ENCODE results near the gene PTTG1IP. TPM values are rescaled to one million over a fixed set of nuclear protein-coding genes. Genes with fewer than 3 reads are reported as not detected.

Gene PTTG1IP
- total RNA-seq, 2 experiments from 2014 or later = 54.9 to 55.2 TPM

DNA sequence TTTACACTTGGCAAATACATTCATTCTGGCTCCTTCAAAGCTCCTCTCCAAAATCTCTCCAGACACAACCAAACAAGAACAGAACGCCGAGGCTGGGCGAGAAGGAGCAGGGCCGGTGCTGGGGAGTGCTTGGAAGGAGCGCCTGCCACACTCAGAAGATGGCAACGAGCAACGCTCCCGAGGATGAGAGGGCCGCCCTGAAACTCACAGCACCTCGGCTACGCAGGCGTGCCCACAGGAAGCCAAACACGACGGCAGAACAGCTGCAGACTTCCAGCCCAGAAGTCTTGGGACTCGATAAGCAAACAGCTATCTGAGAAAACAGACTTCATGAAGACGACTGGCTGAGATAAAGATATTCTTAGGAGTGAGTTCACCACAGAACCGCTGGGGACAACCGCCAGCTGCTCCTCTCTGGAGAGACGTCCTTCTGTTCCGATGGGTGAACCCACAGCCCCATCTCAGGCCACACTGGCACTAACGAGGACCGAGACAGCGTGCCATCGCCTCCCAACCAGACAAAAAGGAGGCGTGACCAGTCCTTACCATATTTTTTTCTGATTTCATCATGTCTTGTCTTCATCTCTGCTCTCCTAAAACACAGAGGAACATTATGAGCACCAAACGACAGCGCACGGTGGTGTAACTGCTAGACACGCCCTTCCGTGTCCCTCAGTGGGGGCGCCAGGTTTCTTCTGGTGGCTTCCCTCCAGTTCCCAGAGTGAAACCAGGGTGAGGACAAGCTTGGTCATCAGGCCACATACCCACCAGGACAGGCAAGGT, 18.6 kb downstream of the PTTG1IP start:
- Mint-ChIP-seq H3K27me3 (ENCODE audit: low read depth) (no peaks in the 10 kb centered on the region), H3K4me1 (ENCODE audit: low read depth) (peaks cover 28% of the 10 kb centered on the region), H3K4me3 (no peak overlapping the region), H3K9me3 (ENCODE audit: insufficient read depth) (no peaks in the 10 kb centered on the region), H3K36me3 (ENCODE audit: low read depth) (peaks cover 69% of the 10 kb centered on the region), H3K27ac (peak overlapping the region; percentile 58)
- ChIA-PET POLR2A (interaction anchor here (1.0 kb wide), 1 partner anchor 45 kb away, joined by 3 read pairs; no protein-coding TSS in a partner anchor), CTCF (interaction anchor here (1.6 kb wide), 1 partner anchor 8 kb away, joined by 5 read pairs; no protein-coding TSS in a partner anchor)
- peak; percentile 45 for ATAC-seq
- no peak for DNase-seq

DNA sequence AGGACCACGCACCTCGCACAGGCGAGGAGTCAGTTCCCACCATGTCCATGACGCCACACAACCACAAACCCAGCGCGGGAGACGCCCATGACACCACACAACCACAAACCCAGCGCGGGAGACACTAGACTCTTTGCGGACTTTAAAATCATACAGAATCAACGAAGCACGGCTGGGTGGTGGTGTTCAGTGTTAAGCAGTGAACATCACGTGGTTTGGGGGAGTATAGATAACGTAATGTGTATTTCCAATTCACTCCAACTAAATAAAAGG, 19.2 kb downstream of the PTTG1IP start:
- Mint-ChIP-seq H3K27ac (peak overlapping the region; percentile 58), H3K36me3 (ENCODE audit: low read depth) (peaks cover 70% of the 10 kb centered on the region), H3K27me3 (ENCODE audit: low read depth) (no peaks in the 10 kb centered on the region), H3K9me3 (ENCODE audit: insufficient read depth) (no peaks in the 10 kb centered on the region), H3K4me1 (ENCODE audit: low read depth) (peaks cover 28% of the 10 kb centered on the region), H3K4me3 (no peak overlapping the region)
- DNase-seq = no peak
- POLR2A ChIA-PET = interaction anchor here (1.0 kb wide), 1 partner anchor 44 kb away, joined by 3 read pairs; no protein-coding TSS in a partner anchor
- ATAC-seq = peak; percentile 29
- CTCF ChIA-PET = interaction anchor here (1.6 kb wide), 1 partner anchor 8 kb away, joined by 5 read pairs; no protein-coding TSS in a partner anchor

DNA sequence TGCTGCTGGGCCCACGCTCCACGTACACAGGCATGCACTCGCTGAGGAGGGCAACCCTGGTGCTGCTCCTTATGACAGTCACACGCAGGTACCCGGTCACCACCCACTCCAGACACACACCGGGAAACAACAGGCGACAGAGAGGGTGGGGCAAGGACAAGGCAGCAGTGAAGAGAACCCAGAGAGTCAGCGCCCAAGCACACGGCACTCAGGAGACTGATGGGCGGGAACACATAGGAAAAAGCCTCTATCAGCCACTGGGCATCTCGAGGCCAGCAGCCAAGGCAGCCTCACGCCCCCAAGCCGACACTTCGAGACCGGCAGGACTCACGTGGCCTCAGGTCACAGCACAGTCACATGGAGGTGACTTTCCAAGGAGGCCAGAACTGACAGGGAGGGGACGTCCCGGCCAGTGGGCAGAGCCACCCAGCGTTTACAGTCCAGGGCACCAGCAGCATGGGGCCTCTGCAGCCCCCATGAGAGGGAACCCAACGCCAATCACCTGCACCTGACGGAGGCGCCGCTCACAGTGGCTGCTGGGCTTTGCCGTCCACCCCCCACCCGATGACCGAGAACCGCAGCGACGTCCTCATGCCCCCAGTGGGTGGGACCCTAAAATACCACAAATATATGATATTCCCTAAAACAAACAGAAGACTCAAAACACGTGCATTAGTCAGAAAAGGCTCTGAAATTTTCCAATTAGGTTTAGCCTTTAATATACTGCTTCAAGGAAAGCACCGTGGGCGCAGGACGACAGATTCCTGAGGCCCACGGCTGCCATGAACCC, 19.7 kb downstream of the PTTG1IP start:
- peaks cover 66% of the 10 kb centered on the region for H3K36me3 Mint-ChIP-seq (ENCODE audit: low read depth)

DNA sequence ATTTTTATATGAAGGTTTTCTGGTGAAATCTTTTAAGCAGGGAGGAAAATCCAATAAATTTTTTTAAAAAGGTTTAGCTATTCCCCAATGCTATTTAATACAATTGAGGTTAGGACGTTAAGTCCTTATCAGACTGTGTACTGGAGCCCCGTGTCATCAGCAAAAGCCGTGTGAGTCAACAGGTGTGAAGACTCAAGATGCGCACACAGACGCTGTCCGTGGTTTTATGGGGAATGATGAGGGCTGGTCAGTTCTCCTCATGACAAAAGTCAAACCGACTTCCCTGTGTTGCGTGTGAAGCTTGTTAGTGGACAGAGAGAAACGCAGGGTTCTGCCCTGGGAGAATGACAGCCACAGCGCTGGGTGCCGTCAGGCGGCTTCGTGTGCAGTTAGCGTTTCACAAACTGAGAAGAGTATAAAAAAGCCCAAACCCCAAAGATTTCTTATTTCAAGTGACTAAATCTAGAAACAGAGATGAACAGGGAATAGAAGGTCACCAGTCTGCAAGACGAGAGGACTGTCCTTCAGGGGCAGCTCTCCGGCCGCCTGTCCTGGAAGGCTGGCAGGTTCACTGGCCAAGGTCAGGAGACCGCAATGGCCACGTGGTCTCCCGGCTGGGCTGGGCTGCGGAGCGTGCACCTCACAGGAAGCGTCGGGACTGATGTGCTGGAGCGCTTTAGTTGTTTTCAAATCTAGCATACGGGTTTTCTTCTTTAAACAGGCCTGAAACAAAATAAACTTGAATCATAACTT, 22.4 kb downstream of the PTTG1IP start:
- Mint-ChIP-seq H3K4me1 (ENCODE audit: low read depth) (peaks cover 36% of the 10 kb centered on the region), H3K36me3 (ENCODE audit: low read depth) (peaks cover 58% of the 10 kb centered on the region)

More for the DNA sequence above, 19.7 kb downstream of the PTTG1IP start:
- H3K4me1 Mint-ChIP-seq (ENCODE audit: low read depth) = peaks cover 28% of the 10 kb centered on the region
- H3K9me3 Mint-ChIP-seq (ENCODE audit: insufficient read depth) = no peaks in the 10 kb centered on the region
- no peak for ATAC-seq
- no peak for DNase-seq
- no peaks in the 10 kb centered on the region for H3K27me3 Mint-ChIP-seq (ENCODE audit: low read depth)
- peak overlapping the region; percentile 58 for H3K27ac Mint-ChIP-seq
- H3K4me3 Mint-ChIP-seq = no peak overlapping the region
- ChIA-PET POLR2A (no interaction called here), CTCF (no interaction called here)

DNA sequence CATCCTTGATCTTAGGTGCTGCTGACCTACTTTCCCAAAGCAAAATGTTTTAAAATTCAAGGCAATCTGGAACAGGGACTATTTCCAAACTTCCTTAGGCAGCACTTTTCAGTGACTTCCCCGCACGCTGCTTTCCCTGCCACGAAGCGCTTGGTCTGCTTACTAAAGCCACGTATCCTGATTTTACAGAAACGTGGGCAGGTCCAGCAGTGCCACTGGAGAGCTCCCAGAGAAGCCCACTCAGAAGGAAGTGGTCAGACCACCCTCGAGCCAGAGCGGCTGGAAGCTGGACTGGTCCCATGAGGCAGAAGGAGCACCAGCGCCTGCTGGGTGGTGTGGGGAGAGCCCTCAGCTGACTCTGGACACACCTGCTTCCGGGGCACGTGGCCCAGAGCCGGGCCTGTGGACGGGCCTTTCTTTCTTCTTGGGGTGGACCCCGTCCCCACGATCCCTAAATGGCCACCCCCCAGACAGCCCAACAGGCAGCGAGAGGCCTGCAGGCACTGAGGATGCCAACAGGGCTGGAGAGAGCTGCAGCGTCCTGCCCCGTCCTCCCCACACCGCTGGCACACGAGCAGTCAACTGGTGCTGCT, 23.2 kb downstream of the PTTG1IP start:
- no peak overlapping the region for H3K4me3 Mint-ChIP-seq
- CTCF ChIA-PET = no interaction called here
- H3K27ac Mint-ChIP-seq = no peak overlapping the region
- POLR2A ChIA-PET = interaction anchor here (1.0 kb wide), 1 partner anchor 22 kb away, joined by 3 read pairs; no protein-coding TSS in a partner anchor
- DNase-seq (no peak), ATAC-seq (no peak)
- peaks cover 42% of the 10 kb centered on the region for H3K4me1 Mint-ChIP-seq (ENCODE audit: low read depth)
- no peaks in the 10 kb centered on the region for H3K9me3 Mint-ChIP-seq (ENCODE audit: insufficient read depth)
- H3K36me3 Mint-ChIP-seq (ENCODE audit: low read depth) = peaks cover 52% of the 10 kb centered on the region
- no peaks in the 10 kb centered on the region for H3K27me3 Mint-ChIP-seq (ENCODE audit: low read depth)

More for the DNA sequence above, 22.4 kb downstream of the PTTG1IP start:
- H3K4me3 Mint-ChIP-seq = no peak overlapping the region
- POLR2A ChIA-PET = interaction anchor here (1.0 kb wide), 1 partner anchor 22 kb away, joined by 3 read pairs; no protein-coding TSS in a partner anchor
- no peak overlapping the region for H3K27ac Mint-ChIP-seq
- CTCF ChIA-PET = no interaction called here
- H3K9me3 Mint-ChIP-seq (ENCODE audit: insufficient read depth) = no peaks in the 10 kb centered on the region
- DNase-seq = no peak
- H3K27me3 Mint-ChIP-seq (ENCODE audit: low read depth) = no peaks in the 10 kb centered on the region
- ATAC-seq = no peak

DNA sequence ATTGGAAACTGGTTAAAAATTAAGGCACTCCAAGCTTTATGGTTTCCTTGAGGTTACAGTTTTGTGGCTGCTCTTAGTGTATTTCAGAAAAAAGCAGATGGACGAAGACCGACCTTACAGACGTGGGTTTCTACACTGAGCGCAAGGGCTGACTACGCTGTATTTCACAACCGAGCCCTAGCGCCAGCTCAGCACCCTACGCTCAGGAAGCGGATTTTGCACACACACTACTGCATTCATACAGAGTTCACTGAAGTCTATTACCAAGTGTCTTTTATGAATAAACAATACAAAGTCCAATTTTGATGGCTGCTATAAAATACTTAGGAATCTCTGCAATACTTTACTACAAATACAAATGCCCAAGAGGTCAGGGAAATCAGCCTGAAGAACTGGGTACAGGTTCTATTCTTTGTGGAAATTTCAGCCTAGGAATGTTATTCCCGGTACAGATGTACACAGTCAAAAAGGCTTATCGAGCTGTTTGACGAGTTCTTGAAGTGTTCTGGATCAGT, 23.8 kb downstream of the PTTG1IP start:
- no peak for DNase-seq
- Mint-ChIP-seq H3K36me3 (ENCODE audit: low read depth) (peaks cover 46% of the 10 kb centered on the region), H3K27me3 (ENCODE audit: low read depth) (no peaks in the 10 kb centered on the region), H3K4me3 (no peak overlapping the region), H3K9me3 (ENCODE audit: insufficient read depth) (no peaks in the 10 kb centered on the region), H3K27ac (no peak overlapping the region), H3K4me1 (ENCODE audit: low read depth) (peaks cover 39% of the 10 kb centered on the region)
- ATAC-seq = no peak
- ChIA-PET POLR2A (interaction anchor here (1.0 kb wide), 1 partner anchor 23 kb away, joined by 3 read pairs; no protein-coding TSS in a partner anchor), CTCF (no interaction called here)

DNA sequence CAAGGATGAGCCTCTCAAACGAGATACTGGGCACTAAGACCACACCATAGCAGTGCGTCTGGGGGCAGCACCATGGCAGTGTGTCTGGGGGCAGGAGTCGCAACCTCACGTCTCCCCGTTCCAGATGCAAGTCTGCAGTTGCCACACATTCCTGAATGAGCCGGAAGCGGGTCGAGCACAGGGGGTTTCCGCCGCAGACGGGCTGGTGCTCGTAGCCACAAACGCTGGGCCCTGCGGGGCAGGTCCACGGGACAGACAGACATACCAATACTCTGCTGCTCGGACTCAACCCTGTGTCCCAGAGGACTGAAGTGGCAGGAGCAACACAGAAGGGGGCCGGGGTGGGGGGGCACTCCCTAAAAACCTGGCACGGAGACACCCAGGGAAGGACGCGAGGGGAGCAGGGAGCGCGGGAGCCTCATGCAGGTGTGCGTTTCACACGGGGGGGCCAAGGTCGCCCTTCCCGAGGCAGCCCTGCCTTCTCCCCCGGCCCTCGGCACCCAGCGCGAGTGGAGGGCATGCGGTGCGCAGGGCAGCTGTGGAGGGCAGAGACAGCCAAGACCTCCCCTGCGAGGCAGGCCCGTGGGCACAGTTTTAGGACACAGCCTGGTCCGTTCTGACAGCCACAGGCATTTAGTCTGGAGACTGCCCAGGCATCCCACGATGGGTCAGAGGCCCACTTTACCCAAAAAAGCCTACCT, 24.5 kb downstream of the PTTG1IP start:
- no peak for ATAC-seq
- CTCF ChIA-PET = no interaction called here
- Mint-ChIP-seq H3K27ac (no peak overlapping the region), H3K4me1 (ENCODE audit: low read depth) (peaks cover 34% of the 10 kb centered on the region), H3K4me3 (no peak overlapping the region), H3K27me3 (ENCODE audit: low read depth) (no peaks in the 10 kb centered on the region), H3K36me3 (ENCODE audit: low read depth) (peaks cover 39% of the 10 kb centered on the region), H3K9me3 (ENCODE audit: insufficient read depth) (no peaks in the 10 kb centered on the region)
- POLR2A ChIA-PET = no interaction called here
- DNase-seq = no peak

DNA sequence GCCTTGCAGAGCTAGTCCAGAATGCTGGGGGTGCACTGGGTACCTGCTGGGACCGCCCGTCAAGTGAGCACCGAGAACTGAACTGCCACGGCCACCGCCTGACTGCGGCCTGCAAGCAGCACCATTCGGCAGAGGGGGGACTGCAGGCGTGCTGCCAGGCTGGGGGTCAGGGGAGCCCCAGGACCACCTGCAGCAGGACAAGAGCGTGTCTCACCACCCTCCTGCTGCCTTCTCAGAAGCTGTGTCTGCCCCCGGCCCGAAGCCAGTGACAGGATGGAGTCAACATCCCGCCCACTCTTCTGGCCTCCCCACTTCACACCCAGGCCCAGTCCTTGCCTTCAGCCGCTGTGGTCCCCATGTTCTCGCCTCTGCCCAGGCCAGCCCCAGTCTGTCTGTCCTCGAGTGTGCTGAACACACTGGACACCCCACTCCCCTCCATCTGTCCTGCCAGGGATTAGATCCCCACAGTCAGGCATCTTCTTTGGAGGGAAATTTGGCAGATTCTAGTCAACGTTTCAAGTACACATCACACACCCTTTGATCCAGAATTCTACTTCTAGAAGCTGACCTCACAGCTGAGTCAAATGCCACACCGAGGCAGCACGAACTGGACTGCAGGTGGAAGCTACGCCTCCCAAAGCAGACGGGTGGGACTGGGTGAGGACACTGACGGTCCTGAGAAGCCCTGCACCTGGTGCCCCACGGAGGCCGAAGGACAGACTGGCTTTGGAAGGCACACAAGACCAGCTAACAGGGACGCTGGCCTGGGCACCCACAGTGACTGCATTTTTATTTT, 26.0 kb downstream of the PTTG1IP start:
- ChIA-PET CTCF (interaction anchor here (1.1 kb wide), 1 partner anchor 36 kb away, joined by 3 read pairs; no protein-coding TSS in a partner anchor), POLR2A (no interaction called here)
- ATAC-seq = no peak
- no peak overlapping the region for H3K4me3 Mint-ChIP-seq
- H3K9me3 Mint-ChIP-seq (ENCODE audit: insufficient read depth) = no peaks in the 10 kb centered on the region
- no peaks in the 10 kb centered on the region for H3K27me3 Mint-ChIP-seq (ENCODE audit: low read depth)
- peaks cover 29% of the 10 kb centered on the region for H3K4me1 Mint-ChIP-seq (ENCODE audit: low read depth)
- peaks cover 27% of the 10 kb centered on the region for H3K36me3 Mint-ChIP-seq (ENCODE audit: low read depth)
- DNase-seq = no peak
- peak overlapping the region; percentile 66 for H3K27ac Mint-ChIP-seq

DNA sequence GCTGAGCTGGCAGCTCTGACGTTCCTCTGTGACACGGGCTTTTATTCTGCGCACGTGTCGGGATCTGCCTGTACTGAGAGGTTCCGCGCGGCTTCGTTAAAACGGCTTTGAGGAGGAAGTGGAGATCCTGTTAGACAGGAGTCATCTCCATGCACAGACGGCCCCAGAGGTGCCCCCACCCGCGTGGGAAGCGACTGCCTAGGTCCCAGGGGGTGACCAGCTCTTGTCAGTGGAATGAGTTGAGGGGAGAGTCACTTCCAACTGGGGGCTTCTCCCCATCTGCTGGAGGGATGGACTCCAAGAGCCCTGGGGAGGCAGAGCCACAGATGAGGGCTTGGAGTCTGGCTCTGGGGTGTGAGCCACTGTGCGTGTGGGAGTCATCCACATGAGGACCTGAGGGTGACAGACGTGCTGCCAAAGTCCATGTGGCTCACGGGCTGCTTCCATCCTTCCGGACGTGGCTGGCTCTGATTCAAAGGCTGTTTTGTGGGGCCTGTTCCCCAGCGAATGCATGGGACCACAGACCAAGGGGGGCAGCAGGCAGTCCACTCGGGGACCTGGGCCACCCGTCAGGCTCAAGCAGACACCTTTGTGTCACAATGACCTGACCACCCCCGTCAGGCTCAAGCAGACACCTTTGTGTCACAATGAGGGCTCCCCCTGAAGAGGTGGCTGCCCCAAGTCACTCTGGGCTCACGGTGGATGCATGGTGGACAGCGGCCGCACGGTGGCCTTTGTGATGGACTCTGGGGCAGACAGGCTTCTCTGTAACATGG, 26.8 kb downstream of the PTTG1IP start:
- peaks cover 22% of the 10 kb centered on the region for H3K36me3 Mint-ChIP-seq (ENCODE audit: low read depth)
- peak overlapping the region; percentile 45 for H3K4me3 Mint-ChIP-seq
- ATAC-seq = peak; percentile 43
- ChIA-PET POLR2A (interaction anchor here (0.6 to 0.8 kb wide), 2 partner anchors 27 to 52 kb away, joined by 3 read pairs; partner anchors contain the start of gene PTTG1IP), CTCF (interaction anchor here (0.7 to 1.6 kb wide), 12 partner anchors 8 to 86 kb away, joined by 3 to 6 read pairs (median 4); partner anchors contain the start of gene PTTG1IP)
- no peaks in the 10 kb centered on the region for H3K9me3 Mint-ChIP-seq (ENCODE audit: insufficient read depth)
- peak; percentile 62 for DNase-seq
- peak overlapping the region; percentile 64 for H3K27ac Mint-ChIP-seq
- peaks cover 27% of the 10 kb centered on the region for H3K4me1 Mint-ChIP-seq (ENCODE audit: low read depth)
- no peaks in the 10 kb centered on the region for H3K27me3 Mint-ChIP-seq (ENCODE audit: low read depth)

DNA sequence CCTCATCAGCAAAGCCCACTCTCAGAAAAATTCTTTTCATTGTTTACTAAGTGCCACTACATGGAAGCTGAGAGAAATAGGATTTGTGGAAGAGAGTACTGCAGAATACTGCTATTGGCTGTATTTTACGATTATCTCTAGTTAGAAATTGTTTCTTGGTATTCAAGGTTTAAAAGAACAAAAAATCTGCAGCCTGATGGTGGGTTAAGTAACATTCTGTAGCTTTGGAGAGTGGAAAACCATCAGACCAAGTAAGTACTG, 27.3 kb downstream of the PTTG1IP start:
- H3K36me3 Mint-ChIP-seq (ENCODE audit: low read depth) = peaks cover 19% of the 10 kb centered on the region
- ATAC-seq (no peak), DNase-seq (no peak)
- POLR2A ChIA-PET = interaction anchor here (0.6 to 0.8 kb wide), 2 partner anchors 28 to 51 kb away, joined by 3 read pairs; partner anchors contain the start of gene PTTG1IP
- CTCF ChIA-PET = interaction anchor here (0.7 to 1.6 kb wide), 12 partner anchors 9 to 86 kb away, joined by 3 to 6 read pairs (median 4); partner anchors contain the start of gene PTTG1IP
- H3K9me3 Mint-ChIP-seq (ENCODE audit: insufficient read depth) = no peaks in the 10 kb centered on the region
- H3K27me3 Mint-ChIP-seq (ENCODE audit: low read depth) = no peaks in the 10 kb centered on the region
- peak overlapping the region; percentile 45 for H3K4me3 Mint-ChIP-seq
- H3K4me1 Mint-ChIP-seq (ENCODE audit: low read depth) = peaks cover 21% of the 10 kb centered on the region
- H3K27ac Mint-ChIP-seq = peak overlapping the region; percentile 64
